HepG2 (cell line): ENCODE measurements around the gene HJURP. TPM values are rescaled to one million over a fixed set of nuclear protein-coding genes. Genes with fewer than 3 reads are reported as not detected.

Experiments used
- EEA1 ChIP-seq: sonication (generic); formaldehyde crosslinking; IDR thresholded peaks from 2 replicates; pipeline ENCODE4 v1.5.1; 2020; ENCODE audit warnings: mild to moderate bottlenecking, missing genetic modification reagents, borderline replicate concordance
- GRHL1 ChIP-seq: sonication (generic); formaldehyde crosslinking; conservative IDR thresholded peaks from 2 replicates; pipeline ENCODE4 v1.8.0; 2022; ENCODE audit warnings: missing genetic modification reagents
- HOXA7 ChIP-seq: sonication (generic); formaldehyde crosslinking; IDR thresholded peaks from 2 replicates; pipeline ENCODE4 v1.8.1; 2022; ENCODE audit warnings: mild to moderate bottlenecking, missing genetic modification reagents, moderate library complexity
- JUN ChIP-seq: sonication (generic); formaldehyde crosslinking; IDR thresholded peaks from 2 replicates; pipeline ENCODE4 v1.4.0; 2020; ENCODE audit warnings: mild to moderate bottlenecking, missing genetic modification reagents
- POGZ ChIP-seq: sonication (generic); formaldehyde crosslinking; IDR thresholded peaks from 2 replicates; pipeline ENCODE4 v1.4.0; 2020; ENCODE audit warnings: mild to moderate bottlenecking, missing genetic modification reagents
- PRMT3 ChIP-seq: sonication (generic); formaldehyde crosslinking; IDR thresholded peaks from 2 replicates; pipeline ENCODE4 v1.8.1; 2022; ENCODE audit warnings: low read depth, mild to moderate bottlenecking, moderate library complexity, missing genetic modification reagents, borderline replicate concordance
- SUZ12 ChIP-seq: fragments of 150-350 bp; IDR thresholded peaks from 2 replicates; pipeline ENCODE4 v1.6.1; 2014; ENCODE audit warnings: low read depth, low read length
- TERF1 ChIP-seq: sonication (generic); formaldehyde crosslinking; IDR thresholded peaks from 2 replicates; pipeline ENCODE4 v1.8.0; 2022; ENCODE audit warnings: mild to moderate bottlenecking, missing genetic modification reagents, moderate library complexity
- TFDP2 ChIP-seq: sonication (generic); formaldehyde crosslinking; IDR thresholded peaks from 2 replicates; pipeline ENCODE4 v1.4.0; 2020; ENCODE audit warnings: missing genetic modification reagents
- WIZ ChIP-seq: sonication (generic); formaldehyde crosslinking; IDR thresholded peaks from 2 replicates; pipeline ENCODE4 v1.5.1; 2020; ENCODE audit warnings: mild to moderate bottlenecking, missing genetic modification reagents
- ZBTB43 ChIP-seq: sonication (generic); formaldehyde crosslinking; conservative IDR thresholded peaks from 2 replicates; pipeline ENCODE4 v1.4.0; 2020; ENCODE audit warnings: missing genetic modification reagents
- ZFP36 ChIP-seq: fragments of 150-350 bp; IDR thresholded peaks from 2 replicates; pipeline ENCODE4 v1.6.1; 2018; ENCODE audit warnings: borderline replicate concordance, low read length, low read depth; ENCODE audit not compliant: partially characterized antibody
- ZFYVE20 ChIP-seq: sonication (generic); formaldehyde crosslinking; IDR thresholded peaks from 2 replicates; pipeline ENCODE4 v1.8.0; 2023; ENCODE audit warnings: low read depth, mild to moderate bottlenecking, moderate library complexity, missing genetic modification reagents, borderline replicate concordance
- ZNF234 ChIP-seq: sonication (generic); formaldehyde crosslinking; conservative IDR thresholded peaks from 2 replicates; pipeline ENCODE4 v1.5.1; 2020; ENCODE audit warnings: mild to moderate bottlenecking, missing genetic modification reagents
- ZNF446 ChIP-seq: sonication (generic); formaldehyde crosslinking; IDR thresholded peaks from 2 replicates; pipeline ENCODE4 v1.5.0; 2020; ENCODE audit warnings: mild to moderate bottlenecking, missing genetic modification reagents
- ZNF597 ChIP-seq: sonication (generic); formaldehyde crosslinking; IDR thresholded peaks from 2 replicates; pipeline ENCODE4 v1.5.0; 2020; ENCODE audit warnings: missing genetic modification reagents
- ZNF615 ChIP-seq: sonication (generic); formaldehyde crosslinking; IDR thresholded peaks from 2 replicates; pipeline ENCODE4 v1.5.0; 2020; ENCODE audit warnings: mild to moderate bottlenecking, missing genetic modification reagents, borderline replicate concordance
- ZNF740 ChIP-seq: sonication (generic); formaldehyde crosslinking; IDR thresholded peaks from 2 replicates; pipeline ENCODE4 v1.4.0; 2020; ENCODE audit warnings: missing genetic modification reagents
- ZNF781 ChIP-seq: sonication (generic); formaldehyde crosslinking; IDR thresholded peaks from 2 replicates; pipeline ENCODE4 v1.5.1; 2020; ENCODE audit warnings: borderline replicate concordance, mild to moderate bottlenecking, missing genetic modification reagents; ENCODE audit errors: not compliant biosample characterization
- ZNF839 ChIP-seq: sonication (generic); formaldehyde crosslinking; IDR thresholded peaks from 2 replicates; pipeline ENCODE4 v1.4.0; 2020; ENCODE audit warnings: missing genetic modification reagents, mild to moderate bottlenecking, borderline replicate concordance
- ZSCAN22 ChIP-seq: sonication (generic); formaldehyde crosslinking; IDR thresholded peaks from 2 replicates; pipeline ENCODE4 v1.4.0; 2020; ENCODE audit warnings: mild to moderate bottlenecking, missing genetic modification reagents
- ZSCAN31 ChIP-seq: sonication (generic); formaldehyde crosslinking; IDR thresholded peaks from 2 replicates; pipeline ENCODE4 v1.5.0; 2020; ENCODE audit warnings: low read depth, mild to moderate bottlenecking, missing genetic modification reagents
- polyA plus RNA-seq, 8 experiments: library from polyadenylated mRNA; depleted of rRNA in 3 of 8; stranded (reverse) in 7 of 8; unstranded in 1 of 8; fragments of >200 nt; fragmentation: Illumina TruSeq in 4 of 8; extraction: Trizol in 4 of 8; gene quantifications; 2 replicates each; pipeline versions ENCODE4 v1.2.1 to v1.2.3, GENCODE V29; 2011 to 2016; ENCODE audit warnings: low read depth in 4 of 8, missing spikeins in 1 of 8, mixed read lengths in 1 of 8; ENCODE audit not compliant: insufficient read depth in 1 of 8
- total RNA-seq, 5 experiments: library from RNA; depleted of rRNA; stranded (reverse); fragments of >200 nt; fragmentation: Illumina TruSeq; extraction: Trizol; gene quantifications; 2 replicates each; pipeline ENCODE4 v1.2.3, GENCODE V29; 2016; ENCODE audit warnings: low read depth in 1 of 5

HJURP gene
- total and polyA plus RNA-seq, 2 of the 13 experiments (the other 11 are each of a cell fraction or from before 2014, with no cell fraction given): 36.3 to 43.9 TPM

GRCh38 chr2:233854241-233854981 lies at the start of gene HJURP (continued):
- TF ChIP-seq TFDP2 (CRISPR knock-in tag) (peak; percentile 99), ZSCAN31 (CRISPR knock-in tag) (peak; percentile 86), ZFYVE20 (CRISPR knock-in tag) (0 out of 2 replicates have a peak, but pooled peaks have one; percentile 41), ZNF597 (CRISPR knock-in tag) (no peak), ZNF446 (CRISPR knock-in tag) (peak; percentile 36), SUZ12 (no peak), GRHL1 (peak; percentile 70; the same call in 1 of the 2 replicates), HOXA7 (peak; percentile 97), EEA1 (CRISPR knock-in tag) (0 out of 2 replicates have a peak, but pooled peaks have one; percentile 33), JUN (no peak), ZNF740 (CRISPR knock-in tag) (0 out of 2 replicates have a peak, but pooled peaks have one; percentile 54), ZNF615 (no peak), ZNF234 (CRISPR knock-in tag) (peak; percentile 74; the same call in 1 of the 2 replicates), ZNF839 (CRISPR knock-in tag) (no peak), ZSCAN22 (no peak), WIZ (CRISPR knock-in tag) (no peak), ZFP36 (no peak), PRMT3 (CRISPR knock-in tag) (peak; percentile 99), ZNF781 (CRISPR knock-in tag) (peak; percentile 17), POGZ (peak; percentile 93), ZBTB43 (CRISPR knock-in tag) (no peak), TERF1 (no peak)
